Embryonic facial prominence (tissue), 1 donor: ENCODE results near the gene ISG20L2.

Source experiments
- DNase-seq: peaks from one replicate; pipeline ENCODE4 v3.0.0-alpha.2; 2016; ENCODE audit errors: extremely low spot score

The ISG20L2 gene

GRCh38 chr1:156706657-156707416 lies 21.7 kb downstream of the ISG20L2 start:
- no peak for DNase-seq

- DNase-seq: peak; percentile 81
Observed at GRCh38 chr1:156705918-156706656, 22.5 kb downstream of the ISG20L2 start.

GRCh38 chr1:156705321-156705917 lies 23.1 kb downstream of the ISG20L2 start, which contains the start of gene CRABP2:
CRABP2 (minus strand) TSS chr1:156705583; CDS start chr1:156705446, 137 bp downstream.
- DNase-seq: no peak

- no peak for DNase-seq
Observed at GRCh38 chr1:156704930-156705320, 23.6 kb downstream of the ISG20L2 start.

- no peak for DNase-seq
Observed at GRCh38 chr1:156704166-156704711, 24.3 kb downstream of the ISG20L2 start.

- DNase-seq: no peak
Observed at GRCh38 chr1:156703741-156704140, 24.8 kb downstream of the ISG20L2 start.

- no peak for DNase-seq
Observed at GRCh38 chr1:156703336-156703735, 25.2 kb downstream of the ISG20L2 start.

- DNase-seq: no peak
Observed at GRCh38 chr1:156700736-156701531, 27.6 kb downstream of the ISG20L2 start.

GRCh38 chr1:156698995-156699394 lies 29.6 kb downstream of the ISG20L2 start:
- no peak for DNase-seq

- no peak for DNase-seq
Observed at GRCh38 chr1:156697481-156697880, 31.1 kb downstream of the ISG20L2 start.

- no peak for DNase-seq
Observed at GRCh38 chr1:156696755-156697154, 31.8 kb downstream of the ISG20L2 start.

- DNase-seq: no peak
Observed at GRCh38 chr1:156694690-156694962, 33.9 kb downstream of the ISG20L2 start.

GRCh38 chr1:156693848-156694689 lies 34.5 kb downstream of the ISG20L2 start:
- no peak for DNase-seq

GRCh38 chr1:156692925-156693847 lies 35.4 kb downstream of the ISG20L2 start:
- no peak for DNase-seq

- no peak for DNase-seq
Observed at GRCh38 chr1:156692441-156692924, 36.1 kb downstream of the ISG20L2 start.

GRCh38 chr1:156691665-156692440 lies 36.7 kb downstream of the ISG20L2 start:
- no peak for DNase-seq

GRCh38 chr1:156691191-156691590 lies 37.4 kb downstream of the ISG20L2 start:
- DNase-seq: no peak

GRCh38 chr1:156690675-156691036 lies 37.9 kb downstream of the ISG20L2 start:
- no peak for DNase-seq
